Panc1 (cell line): ENCODE data around the gene CDIP1. TPM values are rescaled to one million over a fixed set of nuclear protein-coding genes. Genes with fewer than 3 reads are reported as not detected.

Experiments used
- ATAC-seq: fragments of 200-7000 bp; cut with Tn5 transposase; 2 replicates; pipeline ENCODE4 v1.9.1; 2020; ENCODE audit warnings: mild to moderate bottlenecking, moderate library complexity
- BruUV-seq: library from RNA; stranded (reverse); fragments of 400-500 nt; replicated peaks from 2 replicates; lab custom pipeline; 2021; lab: Mats Ljungman, UMichigan
- CTCF ChIA-PET: fragments of 300-600 bp; sonication (Branson Sonifier 250); formaldehyde crosslinking; loops from one replicate; lab custom pipeline; 2022; ENCODE audit warnings: antibody characterized with exemption; lab: Charles Lee
- POLR2A ChIA-PET: fragments of 300-600 bp; sonication (Branson Sonifier 250); formaldehyde crosslinking; loops from one replicate; lab custom pipeline; 2022; ENCODE audit warnings: antibody characterized with exemption; lab: Charles Lee
- DNase-seq: peaks from one replicate; pipeline ENCODE4 v3.0.0-alpha.2; 2010; ENCODE audit warnings: low read depth, low spot score
- H3K27ac ChIP-seq: 2 replicates; pipeline ENCODE4 v1.5.1; 2011; ENCODE audit warnings: mild to moderate bottlenecking, low read length, inconsistent platforms
- H3K27me3 ChIP-seq: fragments of 200-500 bp; sonication (Bioruptor generic); 2 replicates; pipeline ENCODE4 v1.6.0; 2014; ENCODE audit warnings: low read length, inconsistent platforms; ENCODE audit not compliant: control insufficient read depth, insufficient read depth
- H3K36me3 ChIP-seq: fragments of 200-500 bp; sonication (Bioruptor generic); 2 replicates; pipeline ENCODE4 v1.5.1; 2014; ENCODE audit warnings: inconsistent platforms, mild to moderate bottlenecking, low read length, moderate library complexity; ENCODE audit not compliant: control insufficient read depth, insufficient read depth
- H3K4me1 ChIP-seq: 2 replicates; pipeline ENCODE4 v1.5.1; 2011; ENCODE audit warnings: inconsistent platforms, mild to moderate bottlenecking, low read length, moderate library complexity; ENCODE audit not compliant: control insufficient read depth, insufficient read depth
- H3K4me3 ChIP-seq, 2 experiments: 2 replicates each; pipeline ENCODE4 v1.5.1; 2011 to 2012; ENCODE audit warnings: low read depth in 2 of 2, low read length in 2 of 2, mild to moderate bottlenecking in 2 of 2, inconsistent platforms in 1 of 2, moderate library complexity in 1 of 2
- H3K9me3 ChIP-seq: fragments of 200-500 bp; sonication (Bioruptor generic); 2 replicates; pipeline ENCODE4 v1.5.1; 2014; ENCODE audit warnings: low read depth, mild to moderate bottlenecking, inconsistent platforms, low read length, moderate library complexity; ENCODE audit not compliant: control insufficient read depth, insufficient read depth
- CTCF ChIP-seq: fragments of 450-650 bp; IDR thresholded peaks from 2 replicates; pipeline ENCODE4 v1.5.1; 2017; ENCODE audit warnings: mild to moderate bottlenecking
- POLR2AphosphoS5 ChIP-seq: IDR thresholded peaks from 2 replicates; pipeline ENCODE4 v1.6.1; 2012; ENCODE audit warnings: mild to moderate bottlenecking, low read depth, low read length, moderate library complexity
- REST ChIP-seq, 2 experiments: IDR thresholded peaks; 2 replicates each; pipeline ENCODE4 v1.6.1; 2011 to 2012; ENCODE audit warnings: low read depth in 2 of 2, control low read depth in 1 of 2, low read length in 1 of 2, mild to moderate bottlenecking in 1 of 2, moderate library complexity in 1 of 2; ENCODE audit not compliant: insufficient read depth in 1 of 2
- SIN3A ChIP-seq: IDR thresholded peaks from 2 replicates; pipeline ENCODE4 v1.6.1; 2012; ENCODE audit warnings: low read depth, mild to moderate bottlenecking, low read length, moderate library complexity, borderline replicate concordance; ENCODE audit not compliant: insufficient read depth
- TCF7L2 ChIP-seq: IDR thresholded peaks from 2 replicates; pipeline ENCODE4 v1.6.1; 2011; ENCODE audit warnings: mild to moderate bottlenecking, low read depth, low read length, inconsistent platforms
- in situ Hi-C: cut with HindIII; loops from 2 replicates; pipeline ENCODE4 v1.10.0; 2016; ENCODE audit warnings: low sequenced_read_pairs, low pct_unique_long_range_greater_than_20kb
- intact Hi-C: fragments of 100-400 bp; cut with micrococcal nuclease; formaldehyde crosslinking; loops from one replicate; pipeline ENCODE4 v1.10.0; 2022; ENCODE audit not compliant: unreplicated experiment
- total RNA-seq: library from RNA; stranded (reverse); gene quantifications from one replicate; pipeline ENCODE4 v1.2.1, GENCODE V29; 2021; ENCODE audit not compliant: unreplicated experiment

CDIP1 gene
- total RNA-seq, 1 experiment from 2014 or later: 26.8 TPM

- DNase-seq (no peak), ATAC-seq (no peak)
- no peak overlapping the region for H3K4me3 ChIP-seq
- H3K4me1 ChIP-seq: peaks cover 9% of the 10 kb centered on the region
- no peak overlapping the region for H3K27ac ChIP-seq
- in situ Hi-C loops (no loop called here), intact Hi-C loops (no loop called here)
- H3K27me3 ChIP-seq: no peaks in the 10 kb centered on the region
- H3K9me3 ChIP-seq: no peaks in the 10 kb centered on the region
- POLR2A ChIA-PET: interaction anchor here (0.6 kb wide), 1 partner anchor 12 kb away, joined by 3 read pairs; no protein-coding TSS in a partner anchor
- CTCF ChIA-PET: no interaction called here
- H3K36me3 ChIP-seq: no peaks in the 10 kb centered on the region
- TF ChIP-seq SIN3A (no peak), REST (IDR thresholded peaks at IDR 0.05; ENCODE audit: insufficient read depth in 1 of 2, low read depth in 2 of 2, low read length in 1 of 2) (no peak), TCF7L2 (no peak), CTCF (no peak), POLR2AphosphoS5 (no peak)
- no TSS peak for BruUV-seq
Observed at GRCh38 chr16:4491898-4492297, 46.7 kb downstream of the CDIP1 start.

- TSS peak; percentile 25 for BruUV-seq
- no peaks in the 10 kb centered on the region for H3K36me3 ChIP-seq
- DNase-seq (no peak), ATAC-seq (peak; percentile 47; the same call in 1 of the 2 replicates)
- ChIA-PET CTCF (no interaction called here), POLR2A (no interaction called here)
- no peaks in the 10 kb centered on the region for H3K27me3 ChIP-seq
- no peak overlapping the region for H3K4me3 ChIP-seq
- in situ Hi-C loops (no loop called here), intact Hi-C loops (no loop called here)
- H3K4me1 ChIP-seq: no peaks in the 10 kb centered on the region
- H3K27ac ChIP-seq: no peak overlapping the region
- no peaks in the 10 kb centered on the region for H3K9me3 ChIP-seq
- TF ChIP-seq POLR2AphosphoS5 (no peak), CTCF (no peak), TCF7L2 (no peak), SIN3A (no peak), REST (IDR thresholded peaks at IDR 0.05; ENCODE audit: insufficient read depth in 1 of 2, low read depth in 2 of 2, low read length in 1 of 2) (no peak)
Observed at GRCh38 chr16:4489030-4489429, 49.5 kb downstream of the CDIP1 start.
